AG10803 (cell line): ENCODE results near the gene GAB2.
A peak's percentile ranks its signal among the peaks of the same experiment; 100 is the strongest.

Experiments
- DNase-seq: peaks from one replicate; pipeline ENCODE4 v3.0.0; 2010; ENCODE audit warnings: low read depth
- H3K4me3 ChIP-seq: 2 replicates; pipeline ENCODE4 v1.5.1; 2011; ENCODE audit warnings: mild to moderate bottlenecking, low read length, control low read depth
- TF ChIP-seq, protein P1 (sequence below): conservative IDR thresholded peaks from 2 replicates; pipeline ENCODE4 v1.5.1; 2011; ENCODE audit warnings: mild to moderate bottlenecking, low read length, control low read depth, inconsistent platforms

GAB2 gene

DNA sequence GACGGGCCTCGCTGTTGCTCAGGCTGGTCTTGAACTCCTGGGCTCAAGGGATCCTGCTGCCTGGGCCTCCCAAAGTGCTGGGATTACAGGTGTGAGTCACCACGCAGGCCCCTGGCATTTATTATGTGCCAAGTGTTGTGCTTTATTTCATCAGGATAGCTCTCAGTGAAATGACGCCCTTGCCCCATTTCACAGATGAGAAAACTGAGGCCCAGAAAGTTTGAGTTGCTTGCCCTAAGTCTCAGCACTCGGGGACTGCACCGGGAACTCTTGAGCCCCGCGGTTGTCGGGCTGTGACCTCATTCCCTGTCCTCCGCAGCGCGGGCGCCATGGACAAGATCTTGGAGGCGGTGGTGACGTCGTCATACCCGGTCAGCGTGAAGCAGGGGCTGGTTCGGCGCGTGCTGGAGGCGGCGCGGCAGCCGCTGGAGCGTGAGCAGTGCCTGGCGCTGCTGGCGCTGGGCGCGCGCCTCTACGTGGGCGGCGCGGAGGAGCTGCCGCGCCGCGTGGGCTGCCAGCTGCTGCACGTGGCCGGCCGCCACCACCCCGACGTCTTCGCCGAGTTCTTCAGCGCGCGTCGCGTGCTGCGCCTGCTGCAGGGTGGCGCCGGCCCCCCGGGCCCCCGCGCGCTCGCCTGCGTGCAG, 221.6 kb downstream of the GAB2 start:
- no peak overlapping the region for H3K4me3 ChIP-seq
- no peak for DNase-seq
- TF ChIP-seq, protein P1, sequence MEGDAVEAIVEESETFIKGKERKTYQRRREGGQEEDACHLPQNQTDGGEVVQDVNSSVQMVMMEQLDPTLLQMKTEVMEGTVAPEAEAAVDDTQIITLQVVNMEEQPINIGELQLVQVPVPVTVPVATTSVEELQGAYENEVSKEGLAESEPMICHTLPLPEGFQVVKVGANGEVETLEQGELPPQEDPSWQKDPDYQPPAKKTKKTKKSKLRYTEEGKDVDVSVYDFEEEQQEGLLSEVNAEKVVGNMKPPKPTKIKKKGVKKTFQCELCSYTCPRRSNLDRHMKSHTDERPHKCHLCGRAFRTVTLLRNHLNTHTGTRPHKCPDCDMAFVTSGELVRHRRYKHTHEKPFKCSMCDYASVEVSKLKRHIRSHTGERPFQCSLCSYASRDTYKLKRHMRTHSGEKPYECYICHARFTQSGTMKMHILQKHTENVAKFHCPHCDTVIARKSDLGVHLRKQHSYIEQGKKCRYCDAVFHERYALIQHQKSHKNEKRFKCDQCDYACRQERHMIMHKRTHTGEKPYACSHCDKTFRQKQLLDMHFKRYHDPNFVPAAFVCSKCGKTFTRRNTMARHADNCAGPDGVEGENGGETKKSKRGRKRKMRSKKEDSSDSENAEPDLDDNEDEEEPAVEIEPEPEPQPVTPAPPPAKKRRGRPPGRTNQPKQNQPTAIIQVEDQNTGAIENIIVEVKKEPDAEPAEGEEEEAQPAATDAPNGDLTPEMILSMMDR: no peak

DNA sequence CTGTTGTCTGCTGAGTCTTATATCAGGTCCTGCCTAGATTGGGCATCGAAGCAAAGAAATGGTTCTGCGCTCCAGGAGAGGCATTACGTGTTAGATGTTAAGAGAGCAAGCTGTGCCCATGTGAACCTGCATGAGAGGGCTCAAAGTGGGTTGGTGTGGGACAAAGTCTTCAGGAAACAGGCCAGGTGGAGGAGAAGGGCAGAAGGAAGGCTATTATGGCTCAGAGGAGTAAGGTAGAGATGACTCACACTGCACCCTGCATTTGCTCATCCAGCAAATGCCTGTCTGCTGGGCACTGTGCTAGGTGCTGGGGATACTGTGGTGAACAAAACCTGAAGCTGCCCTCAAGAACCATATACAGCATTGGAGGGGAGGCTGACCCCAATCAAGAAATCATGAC, 223.1 kb downstream of the GAB2 start:
- DNase-seq: no peak
- no peak overlapping the region for H3K4me3 ChIP-seq
- TF ChIP-seq, protein P1: no peak

DNA sequence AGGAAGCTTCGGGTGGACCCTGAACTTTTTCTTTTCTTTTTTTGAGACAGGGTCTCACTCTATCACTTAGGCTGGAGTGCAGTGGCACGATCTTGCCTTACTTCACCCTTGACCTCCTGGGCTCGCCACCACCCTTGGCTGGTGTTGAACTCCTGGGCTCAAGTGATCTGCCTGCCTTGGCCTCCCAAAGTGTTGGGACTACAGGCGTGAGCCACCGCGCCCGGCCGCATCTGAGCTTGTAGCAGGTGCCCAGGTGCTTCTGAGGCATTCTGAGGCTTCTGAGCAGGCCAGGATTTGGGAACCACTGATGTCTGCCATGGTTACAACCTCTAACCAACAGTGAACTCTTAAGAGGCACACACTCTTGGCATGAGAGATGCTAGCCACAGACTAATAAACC, 223.8 kb downstream of the GAB2 start:
- DNase-seq: no peak
- TF ChIP-seq, protein P1: no peak
- no peak overlapping the region for H3K4me3 ChIP-seq

DNA sequence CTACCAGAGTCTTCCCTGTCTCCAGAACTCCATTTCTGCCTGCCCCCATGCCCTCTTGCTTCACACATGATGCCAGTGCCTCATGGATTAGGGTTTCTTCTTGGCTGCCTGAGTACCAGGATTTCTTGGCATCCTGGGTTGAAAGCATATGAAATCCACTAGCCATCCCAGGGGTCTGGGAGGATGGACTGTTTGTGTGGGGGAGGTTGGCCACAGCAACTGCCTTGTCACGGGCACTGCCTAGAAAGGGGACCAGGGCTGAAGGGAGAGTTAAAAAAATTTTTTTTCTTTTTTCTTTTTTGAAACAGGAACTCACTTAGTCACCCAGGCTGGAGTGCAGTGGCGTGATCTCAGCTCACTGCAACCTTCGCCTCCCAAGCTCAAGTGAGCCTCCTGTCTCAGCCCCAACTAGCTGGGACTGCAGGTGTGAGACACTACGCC, 224.7 kb downstream of the GAB2 start:
- no peak for DNase-seq
- TF ChIP-seq, protein P1: no peak
- H3K4me3 ChIP-seq: no peak overlapping the region

DNA sequence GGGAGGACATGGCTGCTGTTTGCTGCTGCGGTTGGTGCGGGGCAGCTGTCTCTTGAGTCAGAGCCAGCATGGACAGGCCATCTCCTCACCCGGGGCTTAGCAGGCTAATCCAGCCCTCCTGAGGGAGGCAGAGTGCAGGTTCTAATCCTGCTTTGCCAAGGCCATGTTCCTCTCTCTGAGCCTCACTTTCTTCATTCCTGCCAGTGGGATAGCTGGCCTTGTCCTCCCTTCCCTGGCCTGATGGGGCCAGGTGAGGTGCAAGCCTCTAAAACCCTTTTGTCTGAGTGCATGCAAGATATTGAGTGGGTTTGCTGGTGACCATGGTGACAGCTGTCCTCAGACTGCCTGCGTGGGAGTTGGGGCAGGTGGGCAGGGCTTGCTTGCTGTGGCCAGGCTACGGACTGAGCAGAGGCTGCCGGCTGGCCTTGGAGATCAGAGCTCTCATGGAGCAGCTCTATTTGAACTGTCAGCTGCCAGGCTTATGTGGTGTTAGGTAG, 225.3 kb downstream of the GAB2 start:
- H3K4me3 ChIP-seq: no peak overlapping the region
- TF ChIP-seq, protein P1: no peak
- DNase-seq: no peak

DNA sequence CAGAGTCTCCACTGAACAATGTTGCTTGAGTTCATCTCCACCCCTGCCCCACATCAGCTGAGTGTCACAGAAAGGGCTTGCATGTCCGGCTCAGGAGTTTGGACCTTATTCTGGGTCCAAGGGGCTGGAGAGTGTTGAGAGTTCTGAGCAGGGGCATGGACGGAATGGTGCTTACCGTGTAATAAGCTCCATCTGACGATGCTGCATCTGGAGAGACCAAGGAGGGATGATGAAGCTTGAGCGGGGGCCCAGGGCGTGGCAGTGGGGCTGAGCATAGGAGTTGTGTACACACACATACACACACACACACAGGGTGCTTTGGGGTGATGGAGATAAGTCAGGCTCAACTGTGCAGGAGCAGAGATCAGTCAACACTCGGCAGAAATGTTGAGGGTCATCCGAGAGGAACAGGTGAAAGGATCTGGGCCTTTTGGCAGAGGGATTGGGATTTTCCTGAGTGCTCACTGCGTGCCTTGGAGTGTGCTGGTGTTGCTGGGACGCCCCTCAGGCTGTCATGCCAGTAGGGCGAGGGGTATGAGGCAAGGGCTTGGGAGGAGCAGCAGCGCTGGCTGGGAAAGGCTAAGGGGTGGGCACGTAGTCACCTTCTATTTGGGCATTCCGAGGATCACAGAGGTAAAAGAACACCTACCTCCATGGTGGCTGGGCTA, 226.6 kb downstream of the GAB2 start:
- H3K4me3 ChIP-seq: peak overlapping the region; percentile 8; the same call in 1 of the 2 replicates
- DNase-seq: no peak
- TF ChIP-seq, protein P1: no peak

DNA sequence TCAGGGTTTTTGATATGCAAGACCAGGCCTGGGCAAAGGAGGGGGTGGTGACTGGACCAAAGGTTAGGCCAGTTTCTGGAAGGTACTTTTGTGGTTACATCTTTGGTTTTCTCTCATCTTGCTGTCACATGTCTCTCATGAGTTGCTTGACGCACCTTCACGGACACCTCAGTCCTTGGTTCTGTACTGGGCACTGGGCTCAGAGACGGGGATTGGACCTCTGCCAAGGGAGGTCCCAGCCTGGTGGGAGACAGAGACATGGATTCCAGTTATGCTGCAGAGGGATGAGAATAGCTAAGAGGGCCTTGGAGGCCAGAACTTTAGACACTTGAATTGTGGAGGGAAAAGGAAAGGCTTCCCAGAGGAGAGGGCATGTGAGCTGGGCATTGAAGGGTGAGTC, 227.2 kb downstream of the GAB2 start:
- DNase-seq: no peak
- peak overlapping the region; percentile 8; the same call in 1 of the 2 replicates for H3K4me3 ChIP-seq
- TF ChIP-seq, protein P1: no peak
